GM23338 (cell line): ENCODE data around the gene TMCC1. TPM values are rescaled to one million over a fixed set of nuclear protein-coding genes. Genes with fewer than 3 reads are reported as not detected.

Source experiments
- ATAC-seq: fragments of 200-7000 bp; cut with Tn5 transposase; 3 replicates; pipeline ENCODE4 v1.9.1; 2020
- DNase-seq: peaks from one replicate; pipeline ENCODE4 v3.0.0-alpha.2; 2015; ENCODE audit warnings: low spot score
- H2AFZ ChIP-seq: fragments of 200-600 bp; sonication (generic); 2 replicates; pipeline ENCODE4 v1.8.0; 2016; ENCODE audit warnings: antibody characterized with exemption, mild to moderate bottlenecking, moderate library complexity
- H3F3A ChIP-seq: fragments of 200-600 bp; sonication (generic); replicated peaks from 2 replicates; pipeline ENCODE4 v1.8.0; 2017; ENCODE audit warnings: antibody characterized with exemption, mixed run types, low read depth
- H3K27ac ChIP-seq: fragments of 200-600 bp; sonication (generic); 2 replicates; pipeline ENCODE4 v1.6.1; 2016; ENCODE audit warnings: low read depth
- H3K27me3 ChIP-seq: fragments of 200-600 bp; sonication (generic); 2 replicates; pipeline ENCODE4 v1.8.0; 2016; ENCODE audit warnings: mild to moderate bottlenecking, mixed run types, moderate library complexity; ENCODE audit not compliant: insufficient read depth
- H3K36me3 ChIP-seq: fragments of 200-600 bp; sonication (generic); 2 replicates; pipeline ENCODE4 v1.8.0; 2016; ENCODE audit warnings: mild to moderate bottlenecking; ENCODE audit not compliant: insufficient read depth
- H3K4me1 ChIP-seq: fragments of 200-600 bp; sonication (generic); 2 replicates; pipeline ENCODE4 v1.8.0; 2016; ENCODE audit warnings: mild to moderate bottlenecking, moderate library complexity; ENCODE audit not compliant: insufficient read depth
- H3K4me2 ChIP-seq: fragments of 200-600 bp; sonication (generic); 2 replicates; pipeline ENCODE4 v1.7.1; 2017; ENCODE audit warnings: mixed run types
- H3K4me3 ChIP-seq: fragments of 200-600 bp; sonication (generic); 2 replicates; pipeline ENCODE4 v1.6.1; 2016; ENCODE audit warnings: mixed run types
- H3K79me2 ChIP-seq: fragments of 200-600 bp; sonication (generic); replicated peaks from 2 replicates; pipeline ENCODE4 v1.8.0; 2017; ENCODE audit warnings: mild to moderate bottlenecking; ENCODE audit not compliant: insufficient read depth
- H3K9me2 ChIP-seq: fragments of 200-600 bp; sonication (generic); 2 replicates; pipeline ENCODE4 v1.8.0; 2017; ENCODE audit not compliant: insufficient read depth
- H4K20me1 ChIP-seq: fragments of 200-600 bp; sonication (generic); replicated peaks from 2 replicates; pipeline ENCODE4 v1.8.0; 2017; ENCODE audit warnings: mild to moderate bottlenecking; ENCODE audit not compliant: insufficient read depth
- H3K27ac Mint-ChIP-seq: 2 replicates; pipeline ENCODE4 v1.8.0; 2020; ENCODE audit warnings: inconsistent platforms, mild to moderate bottlenecking, moderate library complexity, mixed read lengths
- H3K27me3 Mint-ChIP-seq: 3 replicates; pipeline ENCODE4 v1.8.0; 2022; ENCODE audit warnings: low read depth, mild to moderate bottlenecking, moderate library complexity, mixed read lengths, inconsistent platforms; ENCODE audit not compliant: insufficient read depth, poor library complexity
- H3K36me3 Mint-ChIP-seq: 3 replicates; pipeline ENCODE4 v1.8.0; 2021; ENCODE audit warnings: low read depth, mild to moderate bottlenecking, inconsistent platforms, moderate library complexity, mixed read lengths
- H3K4me1 Mint-ChIP-seq: 3 replicates; pipeline ENCODE4 v1.8.0; 2020; ENCODE audit warnings: mild to moderate bottlenecking, inconsistent platforms, mixed read lengths
- H3K4me3 Mint-ChIP-seq: 3 replicates; pipeline ENCODE4 v1.8.0; 2021; ENCODE audit warnings: moderate library complexity, mild to moderate bottlenecking, inconsistent platforms, mixed read lengths
- H3K9me3 Mint-ChIP-seq: 3 replicates; pipeline ENCODE4 v1.8.0; 2020; ENCODE audit warnings: moderate library complexity, mild to moderate bottlenecking, inconsistent platforms, mixed read lengths
- CTCF ChIP-seq, 2 experiments: fragments of 200-600 bp in 1 of 2; sonication (generic) in 1 of 2; conservative IDR thresholded peaks; 2 replicates each; pipeline versions ENCODE4 v1.5.1 to v1.6.1; 2016 to 2017; ENCODE audit warnings: antibody characterized with exemption in 2 of 2, low read depth in 2 of 2, mild to moderate bottlenecking in 2 of 2, moderate library complexity in 1 of 2
- ETS1 ChIP-seq: IDR thresholded peaks from 2 replicates; pipeline ENCODE4 v1.6.1; 2016; ENCODE audit warnings: antibody characterized with exemption
- EZH2 ChIP-seq: fragments of 200-600 bp; sonication (generic); IDR thresholded peaks from one replicate; pipeline ENCODE4 v1.8.0; 2017; ENCODE audit warnings: antibody characterized with exemption, mild to moderate bottlenecking, low read depth; ENCODE audit not compliant: unreplicated experiment
- JUNB ChIP-seq: IDR thresholded peaks from one replicate; pipeline ENCODE4 v1.6.1; 2016; ENCODE audit warnings: antibody characterized with exemption; ENCODE audit not compliant: unreplicated experiment
- NANOG ChIP-seq: IDR thresholded peaks from 2 replicates; pipeline ENCODE4 v1.6.1; 2016; ENCODE audit warnings: antibody characterized with exemption, borderline replicate concordance
- POLR2AphosphoS5 ChIP-seq: IDR thresholded peaks from 2 replicates; pipeline ENCODE4 v1.6.1; 2016; ENCODE audit warnings: antibody characterized with exemption, low read depth
- REST ChIP-seq: IDR thresholded peaks from one replicate; pipeline ENCODE4 v1.6.1; 2018; ENCODE audit warnings: antibody characterized with exemption; ENCODE audit not compliant: unreplicated experiment
- STAT1 ChIP-seq: IDR thresholded peaks from one replicate; pipeline ENCODE4 v1.6.1; 2016; ENCODE audit warnings: antibody characterized with exemption; ENCODE audit not compliant: unreplicated experiment
- ZNF114 ChIP-seq: fragments of 250-450 bp; sonication (Bioruptor Pico); IDR thresholded peaks from 2 replicates; pipeline ENCODE4 v1.5.0; 2020; ENCODE audit warnings: mild to moderate bottlenecking, moderate library complexity
- ZNF331 ChIP-seq: fragments of 250-450 bp; sonication (Bioruptor Pico); IDR thresholded peaks from 2 replicates; pipeline ENCODE4 v1.5.0; 2020; ENCODE audit warnings: low read depth, mild to moderate bottlenecking, moderate library complexity
- ZNF462 ChIP-seq: fragments of 250-450 bp; sonication (Bioruptor Pico); IDR thresholded peaks from 2 replicates; pipeline ENCODE4 v1.5.0; 2020; ENCODE audit warnings: mild to moderate bottlenecking, moderate library complexity
- polyA plus RNA-seq: library from polyadenylated mRNA; unstranded; fragments of >200 nt; fragmentation: Nextera tagmentation; extraction: Ambion mirVana; gene quantifications from 2 replicates; pipeline ENCODE4 v1.2.1, GENCODE V29; 2016
- total RNA-seq: library from RNA; depleted of rRNA; stranded (reverse); fragments of >200 nt; shearing (Covaris generic); gene quantifications from 2 replicates; pipeline ENCODE4 v1.2.3, GENCODE V29; 2014

Gene TMCC1
- total and polyA plus RNA-seq, 2 experiments from 2014 or later, result 8.2 to 18.4 TPM

- DNase-seq, result no peak
- H3K36me3 Mint-ChIP-seq, result peaks cover 35% of the 10 kb centered on the region
- no peaks in the 10 kb centered on the region for H3F3A ChIP-seq
- no peak overlapping the region for H3K4me3 ChIP-seq
- no peak overlapping the region for H3K4me2 ChIP-seq
- no peak overlapping the region for H2AFZ ChIP-seq
- H3K4me1 Mint-ChIP-seq, result no peaks in the 10 kb centered on the region
- no peaks in the 10 kb centered on the region for H4K20me1 ChIP-seq
- H3K9me2 ChIP-seq, result no peaks in the 10 kb centered on the region; the same call in 1 of the 2 replicates
- no peak for TF ChIP-seq STAT1
- TF ChIP-seq ZNF331 (CRISPR knock-in tag), result no peak
- TF ChIP-seq JUNB, result no peak
- TF ChIP-seq ZNF462 (CRISPR knock-in tag), result no peak
- TF ChIP-seq NANOG, result no peak
- no peak for TF ChIP-seq CTCF (conservative IDR thresholded peaks at IDR 0.05; ENCODE audit: low read depth in 2 of 2)
- no peak for TF ChIP-seq ETS1
- no peak for TF ChIP-seq REST
- no peak for TF ChIP-seq EZH2
- no peak for TF ChIP-seq ZNF114 (CRISPR knock-in tag)
- TF ChIP-seq POLR2AphosphoS5, result no peak
- H3K9me3 Mint-ChIP-seq, result peaks cover 59% of the 10 kb centered on the region
- H3K27me3 ChIP-seq, result no peaks in the 10 kb centered on the region
- no peak for ATAC-seq
- H3K4me3 Mint-ChIP-seq, result no peak overlapping the region
- H3K27ac ChIP-seq, result no peak overlapping the region
- H3K36me3 ChIP-seq, result no peaks in the 10 kb centered on the region; the same call in 1 of the 2 replicates
- H3K79me2 ChIP-seq, result no peaks in the 10 kb centered on the region
- H3K27me3 Mint-ChIP-seq, result peaks cover 8% of the 10 kb centered on the region
- no peak overlapping the region for H3K27ac Mint-ChIP-seq
- no peaks in the 10 kb centered on the region for H3K4me1 ChIP-seq
These were observed 26.3 kb upstream of the TMCC1 start for GRCh38 chr3:129919806-129920205.
